ENCODE data around the gene PIEZO1.

PIEZO1 gene

GRCh38 chr16:88715312-88716190 lies 69.5 kb downstream of the PIEZO1 start:
- no peak for DNase-seq

- DNase-seq: no peak
These were observed 70.4 kb downstream of the PIEZO1 start for GRCh38 chr16:88714420-88715302.

- DNase-seq: no peak
These were observed 71.2 kb downstream of the PIEZO1 start for GRCh38 chr16:88713568-88714419.

GRCh38 chr16:88713054-88713453 lies 72.0 kb downstream of the PIEZO1 start:
- no peak for DNase-seq

- DNase-seq: no peak
These were observed 72.5 kb downstream of the PIEZO1 start for GRCh38 chr16:88712362-88712979.

GRCh38 chr16:88711750-88712340 lies 73.2 kb downstream of the PIEZO1 start:
- DNase-seq: no peak

GRCh38 chr16:88710556-88710955 lies 74.5 kb downstream of the PIEZO1 start:
- no peak for DNase-seq

- DNase-seq: no peak
These were observed 77.8 kb downstream of the PIEZO1 start for GRCh38 chr16:88706965-88707826.

- DNase-seq: peak; percentile 92
These were observed 78.6 kb downstream of the PIEZO1 start, which contains the start of the genes CTU2 and RNF166 for GRCh38 chr16:88706229-88706964. Gene CTU2 (plus strand): TSS chr16:88706503. CDS start chr16:88706531, 28 bp downstream. Gene RNF166 (minus strand): TSS chr16:88706408. CDS start chr16:88706325, 83 bp downstream.

- no peak for DNase-seq
These were observed 79.2 kb downstream of the PIEZO1 start for GRCh38 chr16:88705801-88706228.

GRCh38 chr16:88705076-88705684 lies 79.8 kb downstream of the PIEZO1 start:
- DNase-seq: no peak

- no peak for DNase-seq
These were observed 81.3 kb downstream of the PIEZO1 start for GRCh38 chr16:88703486-88704309.

GRCh38 chr16:88702371-88703210 lies 82.4 kb downstream of the PIEZO1 start:
- no peak for DNase-seq

- no peak for DNase-seq
These were observed 83.2 kb downstream of the PIEZO1 start for GRCh38 chr16:88701581-88702370.

GRCh38 chr16:88700636-88701482 lies 84.2 kb downstream of the PIEZO1 start:
- DNase-seq: peak; percentile 58

GRCh38 chr16:88700322-88700635 lies 84.7 kb downstream of the PIEZO1 start:
- no peak for DNase-seq

Measured in right forelimb (tissue), 1 donor.